A204.1 (cell line): Measurements from ENCODE around the gene MRPL52.

ENCODE experiments used
- FAIRE-seq: peaks from 2 replicates; lab custom pipeline; 2012; peaks lifted over from hg19 to GRCh38; lab: Jason Lieb, UNC

MRPL52 gene

DNA sequence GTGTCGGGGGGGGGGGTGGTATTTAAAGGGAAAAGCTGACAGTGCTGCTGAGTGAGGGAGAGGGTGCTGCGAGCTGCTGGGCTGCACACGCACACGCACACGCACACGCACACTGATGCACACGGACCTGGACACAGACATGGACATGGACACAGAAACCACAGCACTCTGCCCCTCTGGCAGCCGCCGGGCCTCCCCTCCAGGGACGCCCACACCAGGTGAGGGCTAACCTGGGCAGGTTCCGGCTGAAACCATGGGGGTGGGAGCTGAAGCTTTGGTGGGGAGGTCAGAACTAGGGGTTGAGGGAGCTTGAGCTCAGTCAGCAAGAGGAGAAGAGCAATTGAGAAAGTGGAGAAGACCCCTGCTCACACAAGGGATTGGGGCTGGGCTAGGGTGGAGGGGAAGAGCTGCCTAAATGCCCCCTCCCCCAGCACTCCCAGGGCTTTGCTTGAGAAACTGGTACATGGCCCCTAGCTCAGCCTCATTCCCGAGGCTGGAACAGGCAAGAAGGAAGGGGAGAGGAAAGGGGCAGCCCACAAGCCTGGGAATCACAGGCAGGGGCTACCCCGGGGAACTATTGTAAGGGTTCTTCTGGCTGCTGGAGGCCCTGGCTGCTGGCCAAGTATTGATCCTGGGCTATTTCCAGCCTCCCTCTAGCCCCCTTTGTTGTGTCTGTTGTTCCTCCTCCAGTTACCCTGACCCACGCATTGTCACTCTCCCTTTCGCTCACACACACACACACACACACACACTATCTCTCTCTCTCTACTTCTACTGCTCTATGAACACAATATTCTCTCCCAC is 53.7 kb downstream of the MRPL52 start, which contains the start of gene REM2:
REM2 (plus strand) TSS at position 50 of the 804 bp plus-strand sequence; CDS start at position 116, 66 bp downstream.
- no peak for FAIRE-seq

DNA sequence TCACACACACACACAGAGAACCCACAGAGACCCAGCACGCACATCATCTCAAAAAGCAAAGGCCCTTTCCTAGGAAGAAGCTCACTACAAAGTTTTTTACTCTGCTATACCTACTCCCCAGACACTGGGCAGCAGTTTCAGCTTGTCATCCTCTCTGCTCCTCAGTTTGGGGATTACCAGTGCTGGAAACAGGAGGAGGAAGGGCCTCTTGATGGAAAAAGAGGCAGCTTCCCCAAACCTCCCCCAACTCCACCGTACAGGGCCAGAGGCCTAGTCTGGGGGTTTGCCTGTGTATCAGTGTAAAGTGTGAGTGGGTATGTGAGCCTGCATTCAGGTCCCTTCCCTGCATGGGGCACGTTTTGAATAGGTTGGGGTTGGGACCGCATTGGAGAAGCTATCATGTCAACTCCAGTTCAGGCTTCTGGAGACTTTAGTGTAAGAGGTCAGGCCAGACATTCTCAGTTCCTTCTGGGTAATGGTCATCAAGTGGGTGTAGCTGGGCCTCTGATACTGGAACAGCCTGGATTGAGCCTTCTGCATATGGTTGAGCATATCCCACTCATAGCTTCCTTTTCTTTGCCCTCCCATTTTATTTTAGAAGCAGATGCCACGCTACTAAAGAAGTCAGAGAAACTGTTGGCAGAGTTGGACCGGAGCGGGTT is 54.5 kb downstream of the MRPL52 start:
- FAIRE-seq = no peak
